Naive B cell (primary cell): Measurements from ENCODE around the gene OR4S2. TPM values are rescaled to one million over a fixed set of nuclear protein-coding genes. Genes with fewer than 3 reads are reported as not detected.

ENCODE experiments used
- ATAC-seq, 2 donors: fragments of 150-1000 bp; cut with Tn5 transposase; 2 replicates each; pipeline ENCODE4 v1.10.0; 2021; ENCODE audit warnings: low read depth in 2 of 2, mild to moderate bottlenecking in 2 of 2, moderate library complexity in 2 of 2
- DNase-seq: peaks from one replicate; pipeline ENCODE4 v3.0.0; 2022
- H3K27ac Mint-ChIP-seq, 6 donors: one replicate each; pipeline ENCODE4 v1.8.0; 2020 to 2022; ENCODE audit warnings: mild to moderate bottlenecking in 6 of 6, mixed read lengths in 6 of 6, moderate library complexity in 5 of 6, inconsistent platforms in 2 of 6
- H3K27me3 Mint-ChIP-seq, 3 donors: one replicate each; pipeline ENCODE4 v1.8.0; 2021 to 2022; ENCODE audit warnings: mixed read lengths in 3 of 3, mild to moderate bottlenecking in 1 of 3
- H3K36me3 Mint-ChIP-seq, 2 donors: one replicate each; pipeline ENCODE4 v1.8.0; 2020 to 2022; ENCODE audit warnings: mixed read lengths in 2 of 2, inconsistent platforms in 1 of 2, mild to moderate bottlenecking in 1 of 2
- H3K4me1 Mint-ChIP-seq, 3 donors: one replicate each; pipeline ENCODE4 v1.8.0; 2020 to 2022; ENCODE audit warnings: mixed read lengths in 3 of 3, inconsistent platforms in 1 of 3, mild to moderate bottlenecking in 1 of 3, moderate library complexity in 1 of 3
- H3K4me3 Mint-ChIP-seq, 8 donors: one replicate each; pipeline ENCODE4 v1.8.0; 2020 to 2022; ENCODE audit warnings: mild to moderate bottlenecking in 8 of 8, mixed read lengths in 8 of 8, moderate library complexity in 8 of 8, inconsistent platforms in 2 of 8
- H3K9me3 Mint-ChIP-seq, 7 donors: one replicate each; pipeline ENCODE4 v1.8.0; 2020 to 2022; ENCODE audit warnings: mixed read lengths in 7 of 7, mild to moderate bottlenecking in 5 of 7, inconsistent platforms in 2 of 7, moderate library complexity in 1 of 7
- polyA plus RNA-seq, 6 donors: library from polyadenylated mRNA; unstranded; fragments of 300-500 nt; fragmentation: Illumina TruSeq; gene quantifications; one replicate each; pipeline ENCODE4 v1.2.3, GENCODE V29; 2021; ENCODE audit warnings: low read depth in 6 of 6

Gene OR4S2
- not detected for polyA plus RNA-seq

- H3K9me3 Mint-ChIP-seq: peaks cover 0 to 40% (median 2%) of the 10 kb centered on the region in 7 donors
- ATAC-seq: no peak
- no peaks in the 10 kb centered on the region for H3K4me1 Mint-ChIP-seq
- no peaks in the 10 kb centered on the region for H3K27me3 Mint-ChIP-seq
- no peak for DNase-seq
- no peaks in the 10 kb centered on the region for H3K36me3 Mint-ChIP-seq
- no peak within 1 kb of the TSS for H3K4me3 Mint-ChIP-seq
- no peak within 1 kb of the TSS for H3K27ac Mint-ChIP-seq
These were observed at the start of gene OR4S2 for GRCh38 chr11:55648027-55648426. OR4S2 (plus strand) TSS chr11:55648327; CDS start chr11:55650904, 2,577 bp downstream.

GRCh38 chr11:55607545-55607944 is 40.6 kb upstream of the OR4S2 start, which contains the start of gene OR4C11:
OR4C11 (minus strand) TSS chr11:55607645; CDS start chr11:55604373, 3,272 bp downstream.
- DNase-seq: no peak
- Mint-ChIP-seq H3K27ac (no peak within 1 kb of the TSS), H3K27me3 (no peaks in the 10 kb centered on the region), H3K36me3 (no peaks in the 10 kb centered on the region), H3K9me3 (peaks cover 1 to 11% (median 3%) of the 10 kb centered on the region in 7 donors), H3K4me3 (no peak within 1 kb of the TSS), H3K4me1 (no peaks in the 10 kb centered on the region)
- no peak for ATAC-seq

GRCh38 chr11:55624531-55624930 is 23.6 kb upstream of the OR4S2 start:
- H3K36me3 Mint-ChIP-seq: no peaks in the 10 kb centered on the region
- no peak for ATAC-seq
- peaks cover 3 to 52% (median 13%) of the 10 kb centered on the region in 7 donors for H3K9me3 Mint-ChIP-seq
- no peak overlapping the region for H3K27ac Mint-ChIP-seq
- no peaks in the 10 kb centered on the region for H3K27me3 Mint-ChIP-seq
- no peak overlapping the region for H3K4me3 Mint-ChIP-seq
- no peaks in the 10 kb centered on the region for H3K4me1 Mint-ChIP-seq
- DNase-seq: no peak

- Mint-ChIP-seq H3K4me1 (no peaks in the 10 kb centered on the region), H3K4me3 (no peak within 1 kb of the TSS), H3K27ac (no peak within 1 kb of the TSS), H3K36me3 (no peaks in the 10 kb centered on the region), H3K27me3 (no peaks in the 10 kb centered on the region), H3K9me3 (peaks cover 0 to 13% (median 4%) of the 10 kb centered on the region in 7 donors)
- DNase-seq: no peak
- ATAC-seq: no peak
These were observed 13.3 kb upstream of the OR4S2 start, which contains the start of gene OR4P4 for GRCh38 chr11:55634813-55635212. OR4P4 (plus strand) TSS chr11:55635113.

GRCh38 chr11:55652560-55652959 is 4.4 kb downstream of the OR4S2 start:
- DNase-seq (no peak), ATAC-seq (no peak)
- Mint-ChIP-seq H3K27me3 (no peaks in the 10 kb centered on the region), H3K4me3 (no peak overlapping the region), H3K27ac (no peak overlapping the region), H3K36me3 (no peaks in the 10 kb centered on the region), H3K9me3 (peaks cover 0 to 29% (median 4%) of the 10 kb centered on the region in 7 donors), H3K4me1 (no peaks in the 10 kb centered on the region)

GRCh38 chr11:55655096-55655495 is 7.0 kb downstream of the OR4S2 start:
- H3K27ac Mint-ChIP-seq: no peak overlapping the region
- H3K4me3 Mint-ChIP-seq: no peak overlapping the region
- no peaks in the 10 kb centered on the region for H3K4me1 Mint-ChIP-seq
- no peak for DNase-seq
- ATAC-seq: no peak
- H3K36me3 Mint-ChIP-seq: no peaks in the 10 kb centered on the region
- no peaks in the 10 kb centered on the region for H3K27me3 Mint-ChIP-seq
- peaks cover 0 to 24% (median 5%) of the 10 kb centered on the region in 7 donors for H3K9me3 Mint-ChIP-seq

GRCh38 chr11:55658031-55658573 is 10.0 kb downstream of the OR4S2 start:
- Mint-ChIP-seq H3K4me1 (no peaks in the 10 kb centered on the region), H3K27ac (no peak overlapping the region), H3K9me3 (peaks cover 0 to 11% (median 5%) of the 10 kb centered on the region in 7 donors), H3K4me3 (no peak overlapping the region), H3K36me3 (no peaks in the 10 kb centered on the region), H3K27me3 (no peaks in the 10 kb centered on the region)
- DNase-seq (no peak), ATAC-seq (no peak)

- Mint-ChIP-seq H3K4me1 (no peaks in the 10 kb centered on the region), H3K27me3 (no peaks in the 10 kb centered on the region), H3K36me3 (no peaks in the 10 kb centered on the region), H3K27ac (no peak overlapping the region), H3K4me3 (no peak overlapping the region), H3K9me3 (peaks cover 0 to 12% (median 5%) of the 10 kb centered on the region in 7 donors)
- no peak for DNase-seq
- no peak for ATAC-seq
These were observed 10.5 kb downstream of the OR4S2 start for GRCh38 chr11:55658608-55659007.

- Mint-ChIP-seq H3K36me3 (no peaks in the 10 kb centered on the region), H3K4me3 (no peak within 1 kb of the TSS), H3K9me3 (peaks cover 2 to 12% (median 5%) of the 10 kb centered on the region in 7 donors), H3K27me3 (no peaks in the 10 kb centered on the region), H3K4me1 (no peaks in the 10 kb centered on the region), H3K27ac (no peak within 1 kb of the TSS)
- DNase-seq (no peak), ATAC-seq (no peak)
These were observed 13.8 kb downstream of the OR4S2 start, which contains the start of gene OR4C6 for GRCh38 chr11:55661901-55662300. OR4C6 (plus strand) TSS chr11:55662201; CDS start chr11:55665167, 2,966 bp downstream.

- ATAC-seq (no peak), DNase-seq (no peak)
- Mint-ChIP-seq H3K27me3 (no peaks in the 10 kb centered on the region), H3K27ac (no peak overlapping the region), H3K9me3 (peaks cover 0 to 6% (median 3%) of the 10 kb centered on the region in 7 donors), H3K4me1 (no peaks in the 10 kb centered on the region), H3K4me3 (no peak overlapping the region), H3K36me3 (no peaks in the 10 kb centered on the region)
These were observed 21.2 kb downstream of the OR4S2 start for GRCh38 chr11:55669376-55669775.

- H3K4me1 Mint-ChIP-seq: no peaks in the 10 kb centered on the region
- no peaks in the 10 kb centered on the region for H3K27me3 Mint-ChIP-seq
- no peak overlapping the region for H3K27ac Mint-ChIP-seq
- no peak for DNase-seq
- no peaks in the 10 kb centered on the region for H3K36me3 Mint-ChIP-seq
- no peak for ATAC-seq
- peaks cover 0 to 8% (median 0%) of the 10 kb centered on the region in 7 donors for H3K9me3 Mint-ChIP-seq
- no peak overlapping the region for H3K4me3 Mint-ChIP-seq
These were observed 25.7 kb downstream of the OR4S2 start for GRCh38 chr11:55673860-55674259.

- no peaks in the 10 kb centered on the region for H3K36me3 Mint-ChIP-seq
- DNase-seq: no peak
- peaks cover 4 to 16% (median 10%) of the 10 kb centered on the region in 7 donors for H3K9me3 Mint-ChIP-seq
- no peak for ATAC-seq
- H3K4me3 Mint-ChIP-seq: no peak overlapping the region
- no peaks in the 10 kb centered on the region for H3K27me3 Mint-ChIP-seq
- no peaks in the 10 kb centered on the region for H3K4me1 Mint-ChIP-seq
- H3K27ac Mint-ChIP-seq: no peak overlapping the region
These were observed 49.7 kb downstream of the OR4S2 start for GRCh38 chr11:55697817-55698216.

GRCh38 chr11:55701429-55701828 is 53.3 kb downstream of the OR4S2 start:
- Mint-ChIP-seq H3K36me3 (peaks cover 0 to 4% of the 10 kb centered on the region in 2 donors), H3K27me3 (no peaks in the 10 kb centered on the region), H3K27ac (no peak overlapping the region), H3K4me1 (no peaks in the 10 kb centered on the region), H3K4me3 (no peak overlapping the region), H3K9me3 (peaks cover 4 to 20% (median 16%) of the 10 kb centered on the region in 7 donors)
- ATAC-seq (no peak), DNase-seq (no peak)
